Left ventricle myocardium inferior (tissue), 1 donor: Measurements from ENCODE around the gene LIN7B. TPM values are rescaled to one million over a fixed set of nuclear protein-coding genes. Genes with fewer than 3 reads are reported as not detected.

Experiments used
- DNase-seq: peaks from one replicate; pipeline ENCODE4 v3.0.0-alpha.2; 2020
- H3K27ac ChIP-seq: fragments of 200-600 bp; replicated peaks from 2 replicates; pipeline ENCODE4 v1.8.0; 2021
- H3K27me3 ChIP-seq: fragments of 200-600 bp; 2 replicates; pipeline ENCODE4 v1.8.0; 2021; ENCODE audit warnings: low read depth
- H3K36me3 ChIP-seq: fragments of 200-600 bp; 2 replicates; pipeline ENCODE4 v1.8.0; 2021
- H3K4me1 ChIP-seq: fragments of 200-600 bp; 2 replicates; pipeline ENCODE4 v1.8.0; 2021
- H3K4me3 ChIP-seq: fragments of 200-600 bp; 2 replicates; pipeline ENCODE4 v1.8.0; 2021; ENCODE audit warnings: mild to moderate bottlenecking, moderate library complexity
- H3K9me3 ChIP-seq: fragments of 200-600 bp; replicated peaks from 2 replicates; pipeline ENCODE4 v1.8.0; 2021
- CTCF ChIP-seq: fragments of 200-600 bp; IDR thresholded peaks from 2 replicates; pipeline ENCODE4 v1.8.0; 2021; ENCODE audit warnings: antibody characterized with exemption, mild to moderate bottlenecking, borderline replicate concordance
- intact Hi-C: fragments of 100-400 bp; cut with micrococcal nuclease; formaldehyde crosslinking; loops from one replicate; pipeline ENCODE4 v1.11.0; 2022
- total RNA-seq: library from RNA; stranded (reverse); fragmentation: NEBNext Ultra II Directional; extraction: Animal tissue kit (Norgen Biotek cat#: 25700); gene quantifications from one replicate; pipeline ENCODE4 v1.2.1, GENCODE V29; 2021
- donor health status: DM: no; HTN: yes; CAD: no; lungs with severe emphysema.

The LIN7B gene
- total RNA-seq, 1 donor from 2014 or later, result 23.4 TPM

GRCh38 chr19:49111218-49111998 lies 2.8 kb upstream of the LIN7B start:
- Histone ChIP-seq H3K36me3 (peaks cover 27% of the 10 kb centered on the region), H3K4me1 (peaks cover 40% of the 10 kb centered on the region), H3K27ac (no peak overlapping the region), H3K27me3 (no peaks in the 10 kb centered on the region), H3K9me3 (no peaks in the 10 kb centered on the region), H3K4me3 (no peak overlapping the region)
- no peak for DNase-seq
- intact Hi-C loops, result no loop called here
- TF ChIP-seq CTCF, result no peak

- TF ChIP-seq CTCF, result no peak
- Histone ChIP-seq H3K27me3 (no peaks in the 10 kb centered on the region), H3K27ac (peak overlapping the region; percentile 92), H3K4me3 (peak overlapping the region; percentile 97), H3K4me1 (peaks cover 63% of the 10 kb centered on the region), H3K36me3 (no peaks in the 10 kb centered on the region), H3K9me3 (no peaks in the 10 kb centered on the region)
- peak; percentile 70 for DNase-seq
- intact Hi-C loops, result no loop called here
Measured at GRCh38 chr19:49114630-49115363, 627 bp downstream of the LIN7B start.

GRCh38 chr19:49116544-49116943 lies 2.4 kb downstream of the LIN7B start:
- intact Hi-C loops, result no loop called here
- peak; percentile 57 for DNase-seq
- no peak for TF ChIP-seq CTCF
- no peaks in the 10 kb centered on the region for H3K27me3 ChIP-seq
- H3K4me3 ChIP-seq, result no peak overlapping the region
- H3K36me3 ChIP-seq, result no peaks in the 10 kb centered on the region
- H3K27ac ChIP-seq, result peak overlapping the region; percentile 2
- H3K9me3 ChIP-seq, result no peaks in the 10 kb centered on the region
- H3K4me1 ChIP-seq, result peaks cover 52% of the 10 kb centered on the region

- Histone ChIP-seq H3K27me3 (no peaks in the 10 kb centered on the region), H3K36me3 (no peaks in the 10 kb centered on the region), H3K9me3 (no peaks in the 10 kb centered on the region), H3K4me3 (peak overlapping the region; percentile 75), H3K4me1 (peaks cover 51% of the 10 kb centered on the region), H3K27ac (peak overlapping the region; percentile 99)
- peak; percentile 36 for DNase-seq
- intact Hi-C loops, result no loop called here
- no peak for TF ChIP-seq CTCF
Measured at GRCh38 chr19:49117677-49118564, 3.8 kb downstream of the LIN7B start.
